Parathyroid adenoma (tissue), 2 donors: ENCODE results near the gene ZNF462.

ENCODE experiments used
- H2AFZ ChIP-seq: fragments of 300-600 bp; sonication (generic); one replicate; pipeline ENCODE4 v1.7.0; 2017; ENCODE audit warnings: antibody characterized with exemption, mild to moderate bottlenecking
- H3K27ac ChIP-seq: fragments of 300-600 bp; sonication (generic); one replicate; pipeline ENCODE4 v1.7.0; 2017
- H3K27me3 ChIP-seq: fragments of 300-600 bp; sonication (generic); one replicate; pipeline ENCODE4 v1.7.0; 2017; ENCODE audit warnings: low read length; ENCODE audit not compliant: control insufficient read depth, insufficient read depth
- H3K36me3 ChIP-seq: fragments of 300-600 bp; sonication (generic); one replicate; pipeline ENCODE4 v1.7.0; 2017; ENCODE audit warnings: low read length; ENCODE audit not compliant: control insufficient read depth, insufficient read depth
- H3K4me1 ChIP-seq: fragments of 300-600 bp; sonication (generic); one replicate; pipeline ENCODE4 v1.7.0; 2017; ENCODE audit warnings: control low read depth
- H3K4me2 ChIP-seq: fragments of 300-600 bp; sonication (generic); one replicate; pipeline ENCODE4 v1.7.0; 2017; ENCODE audit warnings: low read length
- H3K4me3 ChIP-seq: fragments of 300-600 bp; sonication (generic); one replicate; pipeline ENCODE4 v1.7.0; 2017; ENCODE audit warnings: low read depth, low read length
- H3K79me2 ChIP-seq: fragments of 300-600 bp; sonication (generic); one replicate; pipeline ENCODE4 v1.7.0; 2017; ENCODE audit warnings: control low read depth
- H3K9ac ChIP-seq: fragments of 300-600 bp; sonication (generic); one replicate; pipeline ENCODE4 v1.7.0; 2017; ENCODE audit warnings: mild to moderate bottlenecking
- H3K9me3 ChIP-seq: fragments of 300-600 bp; sonication (generic); one replicate; pipeline ENCODE4 v1.7.0; 2017; ENCODE audit warnings: low read length; ENCODE audit not compliant: control insufficient read depth
- CTCF ChIP-seq: fragments of 300-600 bp; sonication (generic); IDR thresholded peaks from one replicate; pipeline ENCODE4 v1.7.0; 2017; ENCODE audit warnings: antibody characterized with exemption, mild to moderate bottlenecking
- donor health status: primary hyperparathyroidism.

The ZNF462 gene

GRCh38 chr9:106970976-106971457 is 108.1 kb downstream of the ZNF462 start:
- Histone ChIP-seq H2AFZ (no peak overlapping the region), H3K36me3 (no peaks in the 10 kb centered on the region), H3K9ac (no peak overlapping the region), H3K27ac (no peak overlapping the region), H3K9me3 (no peaks in the 10 kb centered on the region), H3K79me2 (no peaks in the 10 kb centered on the region), H3K27me3 (no peaks in the 10 kb centered on the region), H3K4me2 (no peak overlapping the region), H3K4me3 (no peak overlapping the region), H3K4me1 (peaks cover 2% of the 10 kb centered on the region)
- TF ChIP-seq CTCF: no peak

GRCh38 chr9:106972082-106972481 is 109.1 kb downstream of the ZNF462 start:
- Histone ChIP-seq H3K79me2 (no peaks in the 10 kb centered on the region), H3K4me2 (no peak overlapping the region), H2AFZ (no peak overlapping the region), H3K9ac (no peak overlapping the region), H3K4me1 (peaks cover 2% of the 10 kb centered on the region), H3K27me3 (no peaks in the 10 kb centered on the region), H3K27ac (no peak overlapping the region), H3K4me3 (no peak overlapping the region), H3K36me3 (no peaks in the 10 kb centered on the region), H3K9me3 (no peaks in the 10 kb centered on the region)
- no peak for TF ChIP-seq CTCF

GRCh38 chr9:106974341-106974740 is 111.4 kb downstream of the ZNF462 start:
- H3K9me3 ChIP-seq: no peaks in the 10 kb centered on the region
- no peak overlapping the region for H2AFZ ChIP-seq
- H3K9ac ChIP-seq: no peak overlapping the region
- no peak overlapping the region for H3K27ac ChIP-seq
- TF ChIP-seq CTCF: no peak
- no peaks in the 10 kb centered on the region for H3K4me1 ChIP-seq
- H3K36me3 ChIP-seq: no peaks in the 10 kb centered on the region
- no peak overlapping the region for H3K4me2 ChIP-seq
- no peak overlapping the region for H3K4me3 ChIP-seq
- no peaks in the 10 kb centered on the region for H3K79me2 ChIP-seq
- H3K27me3 ChIP-seq: no peaks in the 10 kb centered on the region

GRCh38 chr9:106976772-106977171 is 113.8 kb downstream of the ZNF462 start:
- H3K36me3 ChIP-seq: no peaks in the 10 kb centered on the region
- H3K27me3 ChIP-seq: no peaks in the 10 kb centered on the region
- no peak overlapping the region for H3K4me2 ChIP-seq
- no peaks in the 10 kb centered on the region for H3K79me2 ChIP-seq
- no peak overlapping the region for H3K9ac ChIP-seq
- no peak overlapping the region for H2AFZ ChIP-seq
- H3K4me3 ChIP-seq: no peak overlapping the region
- H3K27ac ChIP-seq: no peak overlapping the region
- no peaks in the 10 kb centered on the region for H3K4me1 ChIP-seq
- TF ChIP-seq CTCF: no peak
- H3K9me3 ChIP-seq: no peaks in the 10 kb centered on the region

GRCh38 chr9:106980551-106981101 is 117.7 kb downstream of the ZNF462 start:
- H3K27ac ChIP-seq: no peak overlapping the region
- H3K36me3 ChIP-seq: no peaks in the 10 kb centered on the region
- H3K27me3 ChIP-seq: no peaks in the 10 kb centered on the region
- no peak for TF ChIP-seq CTCF
- H2AFZ ChIP-seq: no peak overlapping the region
- H3K4me3 ChIP-seq: no peak overlapping the region
- no peak overlapping the region for H3K9ac ChIP-seq
- no peak overlapping the region for H3K4me2 ChIP-seq
- no peaks in the 10 kb centered on the region for H3K4me1 ChIP-seq
- no peaks in the 10 kb centered on the region for H3K9me3 ChIP-seq
- no peaks in the 10 kb centered on the region for H3K79me2 ChIP-seq
